Activated CD4-positive, alpha-beta T cell treated with anti-CD3 and anti-CD28 coated beads for 36 hours (primary cell): ENCODE data around the gene C2CD4B. TPM values are rescaled to one million over a fixed set of nuclear protein-coding genes. Genes with fewer than 3 reads are reported as not detected.

Source experiments
- ATAC-seq: fragments of 200-7000 bp; cut with Tn5 transposase; one replicate; pipeline ENCODE4 v1.10.0; 2021; ENCODE audit warnings: mild to moderate bottlenecking, moderate library complexity
- CTCF ChIA-PET: fragments of 350-600 bp; sonication (Branson Sonifier 250); formaldehyde crosslinking; loops from one replicate; lab custom pipeline; 2021; ENCODE audit warnings: antibody characterized with exemption; lab: Charles Lee
- POLR2A ChIA-PET: fragments of 350-600 bp; sonication (Branson Sonifier 250); formaldehyde crosslinking; loops from one replicate; lab custom pipeline; 2021; ENCODE audit warnings: antibody characterized with exemption, inconsistent platforms; lab: Charles Lee
- DNase-seq: peaks from one replicate; pipeline ENCODE4 v3.0.0-alpha.2; 2020
- H3K27ac Mint-ChIP-seq: one replicate; pipeline ENCODE4 v1.8.0; 2021; ENCODE audit warnings: mixed read lengths
- H3K27me3 Mint-ChIP-seq: one replicate; pipeline ENCODE4 v1.8.0; 2021; ENCODE audit warnings: mixed read lengths
- H3K36me3 Mint-ChIP-seq: one replicate; pipeline ENCODE4 v1.8.0; 2021; ENCODE audit warnings: low read depth, mixed read lengths
- H3K4me1 Mint-ChIP-seq: one replicate; pipeline ENCODE4 v1.8.0; 2021; ENCODE audit warnings: mixed read lengths
- H3K4me3 Mint-ChIP-seq: one replicate; pipeline ENCODE4 v1.8.0; 2021; ENCODE audit warnings: mild to moderate bottlenecking, moderate library complexity, mixed read lengths
- H3K9me3 Mint-ChIP-seq: one replicate; pipeline ENCODE4 v1.8.0; 2021; ENCODE audit warnings: low read depth, mixed read lengths
- intact Hi-C, 2 experiments: fragments of 100-400 bp; cut with DNase I in 1 of 2; cut with micrococcal nuclease in 1 of 2; formaldehyde crosslinking; loops; one replicate each; pipeline versions ENCODE4 v1.14.2 to v1.15.1; 2022 to 2024; cut with DNase I, micrococcal nuclease
- total RNA-seq, 2 experiments: library from RNA; stranded (reverse); gene quantifications; one replicate each; pipeline ENCODE4 v1.2.3, GENCODE V29; 2021

The C2CD4B gene
- total RNA-seq, 2 experiments from 2014 or later, result 0.19 to 0.37 TPM

DNA sequence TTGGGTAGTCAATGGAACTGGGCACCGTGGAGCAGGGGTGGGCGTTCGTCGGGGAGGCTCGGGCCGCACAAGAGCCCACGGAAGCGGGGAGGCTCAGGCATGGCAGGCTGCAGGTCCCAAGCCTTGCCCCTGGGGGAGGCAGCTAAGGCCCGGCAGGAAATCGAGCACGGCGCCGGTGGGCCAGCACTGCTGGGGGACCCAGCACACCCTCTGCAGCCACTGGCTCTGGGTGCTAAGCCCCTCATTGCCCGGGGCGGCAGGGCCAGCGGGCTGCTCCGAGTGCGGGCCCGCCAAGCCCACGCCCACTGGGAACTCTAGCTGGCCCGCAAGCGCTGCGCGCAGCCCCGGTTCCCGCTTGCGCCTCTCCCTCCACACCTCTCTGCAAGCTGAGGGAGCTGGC is 21.5 kb upstream of the C2CD4B start:
- H3K27ac Mint-ChIP-seq, result no peak overlapping the region
- peaks cover 9% of the 10 kb centered on the region for H3K27me3 Mint-ChIP-seq
- intact Hi-C loops, result no loop called here
- H3K36me3 Mint-ChIP-seq, result no peaks in the 10 kb centered on the region
- H3K9me3 Mint-ChIP-seq, result no peaks in the 10 kb centered on the region
- POLR2A ChIA-PET, result no interaction called here
- H3K4me3 Mint-ChIP-seq, result no peak overlapping the region
- no peak for ATAC-seq
- DNase-seq, result no peak
- no peaks in the 10 kb centered on the region for H3K4me1 Mint-ChIP-seq
- CTCF ChIA-PET, result no interaction called here

DNA sequence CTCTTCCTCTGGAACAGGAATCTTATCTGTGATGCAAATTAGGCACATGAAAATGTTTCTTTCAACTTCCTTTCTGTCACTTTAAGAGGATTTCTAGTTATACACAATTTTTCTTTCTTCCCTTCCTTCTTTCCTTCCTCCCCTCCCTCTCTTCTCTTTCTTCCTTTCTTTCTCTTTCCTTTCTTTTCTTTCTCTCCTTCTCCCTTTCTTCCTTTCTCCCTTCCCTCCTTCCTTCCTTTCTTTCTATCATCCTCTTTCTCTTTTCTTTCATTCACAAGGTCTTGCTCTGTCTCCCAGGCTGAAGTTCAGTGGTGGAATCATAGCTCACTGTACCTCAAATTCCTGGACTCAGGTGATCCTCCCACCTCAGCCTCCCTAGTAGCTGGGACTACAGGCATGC is 18.0 kb upstream of the C2CD4B start:
- CTCF ChIA-PET, result no interaction called here
- Mint-ChIP-seq H3K27me3 (peaks cover 6% of the 10 kb centered on the region), H3K36me3 (no peaks in the 10 kb centered on the region), H3K4me1 (no peaks in the 10 kb centered on the region), H3K9me3 (no peaks in the 10 kb centered on the region), H3K27ac (no peak overlapping the region), H3K4me3 (no peak overlapping the region)
- no peak for DNase-seq
- intact Hi-C loops, result no loop called here
- ATAC-seq, result no peak
- POLR2A ChIA-PET, result no interaction called here

DNA sequence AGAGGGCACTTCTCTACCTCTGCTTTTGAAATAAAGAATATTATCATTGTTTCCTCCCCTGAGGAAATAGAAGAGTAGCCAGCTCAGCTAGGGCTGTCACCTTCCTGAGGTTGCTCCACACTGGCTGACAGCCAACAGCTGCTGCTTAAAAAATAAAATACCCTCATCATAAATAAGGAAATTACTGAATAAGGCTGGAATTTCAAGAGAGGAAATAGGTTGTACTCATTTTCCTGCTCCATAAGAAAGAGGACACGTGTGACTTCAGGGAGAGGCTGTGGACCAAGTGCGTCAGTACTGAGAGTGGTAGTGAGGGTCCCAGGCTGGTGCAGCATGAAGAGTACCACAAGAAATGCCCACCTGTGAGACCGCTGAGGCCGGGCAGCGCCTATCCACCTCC is 8.1 kb upstream of the C2CD4B start:
- Mint-ChIP-seq H3K27me3 (peaks cover 22% of the 10 kb centered on the region), H3K36me3 (no peaks in the 10 kb centered on the region), H3K27ac (no peak overlapping the region), H3K4me3 (no peak overlapping the region), H3K4me1 (no peaks in the 10 kb centered on the region), H3K9me3 (no peaks in the 10 kb centered on the region)
- ChIA-PET CTCF (no interaction called here), POLR2A (no interaction called here)
- intact Hi-C loops, result no loop called here
- ATAC-seq, result no peak
- no peak for DNase-seq

DNA sequence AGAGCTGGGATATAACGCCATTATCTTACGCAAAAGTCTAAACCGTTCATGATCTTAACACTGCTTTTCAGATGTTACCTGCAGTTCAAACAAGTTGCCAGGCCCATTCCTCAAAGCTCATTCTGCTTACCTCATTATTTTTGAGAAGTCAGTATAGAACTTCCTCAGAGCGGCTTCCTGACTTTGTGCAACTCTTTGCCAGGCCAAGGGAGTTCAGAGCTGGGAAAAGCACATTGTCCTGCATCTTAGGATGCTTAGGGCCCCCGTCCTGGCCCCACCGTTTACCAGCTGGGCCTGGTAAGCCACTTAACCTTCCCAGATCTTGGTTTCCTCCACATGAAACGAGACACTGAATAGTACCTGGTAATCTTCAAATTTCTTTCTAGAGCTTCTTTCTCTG is 6.8 kb upstream of the C2CD4B start:
- intact Hi-C loops, result no loop called here
- H3K9me3 Mint-ChIP-seq, result no peaks in the 10 kb centered on the region
- POLR2A ChIA-PET, result no interaction called here
- H3K4me3 Mint-ChIP-seq, result no peak overlapping the region
- ATAC-seq (no peak), DNase-seq (no peak)
- H3K27ac Mint-ChIP-seq, result no peak overlapping the region
- no peaks in the 10 kb centered on the region for H3K4me1 Mint-ChIP-seq
- no peaks in the 10 kb centered on the region for H3K36me3 Mint-ChIP-seq
- CTCF ChIA-PET, result no interaction called here
- H3K27me3 Mint-ChIP-seq, result peaks cover 23% of the 10 kb centered on the region

DNA sequence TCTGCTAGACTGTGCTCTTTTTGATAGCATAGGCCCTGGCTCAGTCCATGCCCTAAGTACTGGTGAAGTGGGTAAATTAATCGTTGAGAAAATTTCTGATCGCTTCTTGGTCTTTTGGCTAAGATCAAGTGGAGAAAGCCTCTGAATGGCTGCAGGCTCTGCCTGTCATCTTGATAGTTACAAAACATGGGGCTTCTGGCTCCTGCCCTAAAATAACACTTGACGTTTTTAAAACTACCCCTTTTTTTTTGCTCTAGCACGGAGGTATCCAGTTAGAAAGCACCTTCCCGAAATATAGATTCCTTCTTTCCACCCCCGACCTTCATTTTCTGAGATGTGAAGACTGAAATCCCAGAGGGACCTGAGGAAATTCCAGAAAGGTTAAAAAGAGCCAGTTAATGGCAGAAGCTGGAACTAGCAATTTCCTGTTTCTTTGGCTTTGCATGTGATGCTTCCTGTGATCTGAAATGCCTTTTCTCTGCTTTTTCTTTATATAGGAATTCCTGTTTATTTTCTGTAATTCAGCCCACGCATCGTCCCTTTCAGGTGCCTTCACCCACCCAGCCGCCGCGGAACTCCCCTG is 799 bp upstream of the C2CD4B start:
- Mint-ChIP-seq H3K4me3 (no peak overlapping the region), H3K27ac (no peak overlapping the region), H3K27me3 (peaks cover 42% of the 10 kb centered on the region), H3K36me3 (no peaks in the 10 kb centered on the region), H3K4me1 (peaks cover 15% of the 10 kb centered on the region), H3K9me3 (no peaks in the 10 kb centered on the region)
- CTCF ChIA-PET, result interaction anchor here (1.0 kb wide), 1 partner anchor 99 kb away, joined by 4 read pairs; the partner anchor contains the start of gene C2CD4A
- DNase-seq, result no peak
- POLR2A ChIA-PET, result no interaction called here
- intact Hi-C loops, result loop anchor here in 1 of 2 experiments (2.0 kb wide), 1 partner anchor 99 kb away; the partner anchor contains the start of gene C2CD4A
- no peak for ATAC-seq

DNA sequence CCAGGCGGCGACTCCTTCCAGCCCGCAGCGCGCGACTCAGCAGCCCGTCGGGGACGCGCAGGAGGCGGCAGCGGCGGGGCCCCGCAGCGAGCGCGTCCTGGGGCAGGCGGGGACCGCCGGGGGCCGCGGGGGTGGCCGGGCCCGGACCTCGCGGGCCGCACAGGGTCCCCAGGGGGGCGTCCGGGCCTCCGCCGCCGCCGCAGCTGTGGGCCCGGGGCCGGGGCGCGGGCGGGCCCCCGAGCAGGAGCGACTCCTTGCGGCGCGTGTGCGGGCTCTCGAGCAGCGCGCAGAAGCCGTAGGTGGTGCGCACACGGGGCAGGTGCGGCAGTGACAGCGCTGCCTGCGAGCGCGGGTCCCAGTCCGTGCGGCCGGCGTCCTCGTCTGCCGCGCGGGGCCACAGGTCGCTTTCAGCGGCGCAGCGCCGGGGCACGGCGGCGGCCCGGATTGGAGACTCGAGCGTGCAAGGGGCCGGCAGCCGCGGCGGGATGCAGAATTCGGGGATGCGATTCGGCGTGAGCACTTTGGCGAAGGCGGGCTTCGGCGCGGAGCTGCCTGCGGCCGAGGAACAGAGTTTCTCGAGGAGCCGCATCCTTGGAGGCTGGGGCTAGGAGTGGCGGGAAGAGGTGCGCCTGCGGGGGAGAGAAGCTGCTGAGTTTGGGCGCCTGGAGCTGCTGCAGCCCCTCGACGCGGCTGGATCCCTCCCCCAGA is 535 bp downstream of the C2CD4B start:
- Mint-ChIP-seq H3K36me3 (no peaks in the 10 kb centered on the region), H3K27ac (no peak overlapping the region), H3K4me1 (peaks cover 15% of the 10 kb centered on the region), H3K4me3 (peak overlapping the region; percentile 69), H3K9me3 (no peaks in the 10 kb centered on the region), H3K27me3 (peaks cover 51% of the 10 kb centered on the region)
- ChIA-PET CTCF (interaction anchor here (0.7 to 1.0 kb wide), 3 partner anchors 40 to 97 kb away, joined by 3 to 4 read pairs (median 3); partner anchors contain the start of gene C2CD4A), POLR2A (interaction anchor here (0.6 kb wide), 1 partner anchor 10 kb away, joined by 4 read pairs; no protein-coding TSS in a partner anchor)
- intact Hi-C loops, result loop anchor here in 1 of 2 experiments (2.0 to 5.0 kb wide), 2 partner anchors 98 to 228 kb away; partner anchors contain the start of genes C2CD4A and TLN2
- DNase-seq (peak; percentile 38), ATAC-seq (peak; percentile 72)

DNA sequence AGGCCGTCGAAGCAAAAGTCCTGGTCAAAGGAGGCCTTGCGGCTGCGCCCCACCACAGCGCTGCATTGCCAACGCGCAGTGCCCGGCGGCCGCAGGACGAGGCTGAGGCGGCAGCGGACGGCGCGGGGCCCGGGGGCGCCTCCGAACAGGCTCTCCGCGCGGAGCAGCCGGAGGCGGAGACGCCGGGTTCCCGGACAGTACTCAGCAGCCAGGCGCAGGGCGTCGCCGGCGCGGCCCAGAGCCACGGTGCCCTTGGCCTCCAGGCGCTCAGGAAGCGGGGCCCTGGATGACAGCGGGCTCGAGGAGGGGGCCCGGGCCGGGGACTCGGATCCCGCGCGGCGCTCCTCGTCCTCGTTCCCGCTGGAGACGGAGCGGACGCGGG is 1.1 kb downstream of the C2CD4B start:
- no peaks in the 10 kb centered on the region for H3K36me3 Mint-ChIP-seq
- peaks cover 15% of the 10 kb centered on the region for H3K4me1 Mint-ChIP-seq
- DNase-seq (peak; percentile 34), ATAC-seq (peak; percentile 25)
- CTCF ChIA-PET, result no interaction called here
- H3K9me3 Mint-ChIP-seq, result no peaks in the 10 kb centered on the region
- no peak overlapping the region for H3K27ac Mint-ChIP-seq
- POLR2A ChIA-PET, result no interaction called here
- no peak overlapping the region for H3K4me3 Mint-ChIP-seq
- intact Hi-C loops, result loop anchor here in 1 of 2 experiments (2.0 to 5.0 kb wide), 2 partner anchors 97 to 228 kb away; partner anchors contain the start of genes C2CD4A and TLN2
- H3K27me3 Mint-ChIP-seq, result peaks cover 54% of the 10 kb centered on the region

DNA sequence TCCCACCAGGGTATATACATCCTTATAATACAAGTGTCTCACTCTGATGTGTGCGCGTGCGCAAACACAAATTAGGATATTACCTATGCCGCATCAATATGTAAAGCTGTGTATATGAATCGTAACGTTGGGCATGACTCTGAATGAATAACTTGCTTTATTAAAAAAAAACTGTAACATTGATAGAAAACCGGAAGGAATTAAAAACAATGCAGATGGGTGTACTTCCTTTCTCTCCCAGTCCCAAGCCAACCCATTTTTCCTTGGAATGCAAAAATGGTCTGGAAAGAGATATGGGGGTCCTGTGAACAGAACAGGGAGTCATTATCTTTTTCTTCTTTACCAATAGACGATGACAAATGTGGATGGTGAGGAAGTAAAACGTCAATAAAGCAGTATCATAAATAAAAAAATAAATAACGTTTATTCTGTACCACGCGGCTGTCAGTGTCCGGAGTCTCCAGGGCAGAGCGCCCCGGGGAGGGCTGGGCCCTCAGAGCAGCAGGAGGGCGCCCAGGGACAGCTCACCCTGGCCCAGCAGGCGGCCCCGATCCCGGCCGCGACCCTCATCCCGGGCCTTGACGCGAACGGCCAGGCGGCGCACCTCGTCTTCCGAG is 1.6 kb downstream of the C2CD4B start:
- ChIA-PET POLR2A (no interaction called here), CTCF (interaction anchor here (0.7 to 1.1 kb wide), 2 partner anchors 10 to 92 kb away, joined by 4 to 6 read pairs; no protein-coding TSS in a partner anchor)
- intact Hi-C loops, result loop anchor here in 1 of 2 experiments (2.0 to 5.0 kb wide), 2 partner anchors 97 to 229 kb away; partner anchors contain the start of genes C2CD4A and TLN2
- no peak overlapping the region for H3K4me3 Mint-ChIP-seq
- peaks cover 57% of the 10 kb centered on the region for H3K27me3 Mint-ChIP-seq
- no peak for DNase-seq
- H3K9me3 Mint-ChIP-seq, result no peaks in the 10 kb centered on the region
- ATAC-seq, result no peak
- H3K36me3 Mint-ChIP-seq, result no peaks in the 10 kb centered on the region
- no peak overlapping the region for H3K27ac Mint-ChIP-seq
- peaks cover 15% of the 10 kb centered on the region for H3K4me1 Mint-ChIP-seq

DNA sequence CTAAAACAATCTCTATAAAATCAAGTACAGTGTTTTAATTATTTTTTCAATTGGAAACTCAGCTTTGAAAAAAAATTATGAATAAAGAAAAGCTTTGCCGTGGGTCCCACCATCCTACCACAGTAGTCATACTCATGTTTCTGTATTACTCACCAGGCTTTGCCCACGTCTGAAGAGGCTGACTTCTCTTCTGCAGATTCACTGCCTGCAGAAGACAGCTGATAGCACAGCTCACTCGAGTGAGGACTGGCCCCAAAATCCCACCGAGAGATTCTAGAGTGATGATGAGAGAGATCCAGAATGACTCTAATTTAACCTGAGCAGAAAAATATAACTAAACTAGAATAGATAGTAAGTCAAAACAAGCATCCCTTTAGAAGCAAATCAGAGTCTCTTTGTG is 11.9 kb downstream of the C2CD4B start:
- ChIA-PET POLR2A (no interaction called here), CTCF (interaction anchor here (0.6 to 1.4 kb wide), 6 partner anchors 10 to 319 kb away, joined by 3 to 6 read pairs (median 3); partner anchors contain the start of gene C2CD4A)
- ATAC-seq (peak; percentile 98), DNase-seq (peak; percentile 69)
- intact Hi-C loops, result loop anchor here (1.0 to 5.0 kb wide), 3 partner anchors 34 to 42 kb away; no protein-coding TSS in a partner anchor
- Mint-ChIP-seq H3K27ac (peak overlapping the region; percentile 29), H3K36me3 (peaks cover 1% of the 10 kb centered on the region), H3K27me3 (peaks cover 18% of the 10 kb centered on the region), H3K4me3 (no peak overlapping the region), H3K9me3 (peaks cover 5% of the 10 kb centered on the region), H3K4me1 (peaks cover 35% of the 10 kb centered on the region)

DNA sequence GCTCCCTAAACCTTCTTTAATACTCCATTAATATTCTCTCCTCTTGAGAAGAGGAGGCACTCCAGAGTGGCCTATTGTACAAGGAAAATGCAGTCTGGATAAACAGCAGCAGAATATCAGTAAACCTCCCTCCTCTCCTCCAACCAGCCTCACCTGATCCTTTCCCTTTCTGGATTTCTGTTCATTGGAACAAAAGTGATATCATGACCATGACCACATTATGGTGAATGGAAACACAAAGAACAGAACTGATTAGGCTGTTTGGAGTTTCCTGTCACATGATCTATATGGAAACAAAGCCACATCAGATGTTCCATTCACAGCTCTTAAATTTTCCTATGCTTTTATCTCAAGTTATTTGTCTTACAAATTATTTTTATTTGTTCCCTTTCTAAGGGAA is 14.6 kb downstream of the C2CD4B start:
- H3K27ac Mint-ChIP-seq, result peak overlapping the region; percentile 17
- no peaks in the 10 kb centered on the region for H3K9me3 Mint-ChIP-seq
- peaks cover 35% of the 10 kb centered on the region for H3K4me1 Mint-ChIP-seq
- DNase-seq, result no peak
- peaks cover 8% of the 10 kb centered on the region for H3K27me3 Mint-ChIP-seq
- peak; percentile 41 for ATAC-seq
- no peaks in the 10 kb centered on the region for H3K36me3 Mint-ChIP-seq
- POLR2A ChIA-PET, result no interaction called here
- no peak overlapping the region for H3K4me3 Mint-ChIP-seq
- CTCF ChIA-PET, result interaction anchor here (1.7 kb wide), 1 partner anchor 25 kb away, joined by 4 read pairs; no protein-coding TSS in a partner anchor
- intact Hi-C loops, result loop anchor here (2.0 to 5.0 kb wide), 2 partner anchors 33 to 90 kb away; partner anchors contain the start of gene VPS13C (in 1 of the 2)

DNA sequence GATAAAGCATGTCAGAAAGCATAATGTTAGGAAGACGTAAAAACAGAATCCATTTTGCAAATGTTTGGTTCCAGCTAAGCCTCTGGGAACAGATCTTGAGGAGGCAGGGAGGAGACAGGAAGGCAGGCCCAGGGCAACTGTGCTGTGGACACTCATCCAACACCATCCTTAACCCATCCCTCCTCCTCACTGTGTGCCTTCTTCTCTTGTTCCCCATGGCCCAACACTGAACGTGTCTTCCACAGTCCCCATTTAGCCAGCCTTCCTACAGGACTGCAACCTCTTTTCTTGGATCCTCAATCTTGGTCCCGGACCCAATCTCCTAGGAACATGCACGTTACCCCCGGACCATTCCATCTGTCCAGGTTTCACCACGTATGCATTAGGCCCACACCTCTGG is 15.4 kb downstream of the C2CD4B start:
- Mint-ChIP-seq H3K27ac (peak overlapping the region; percentile 17), H3K4me3 (no peak overlapping the region), H3K4me1 (peaks cover 35% of the 10 kb centered on the region), H3K27me3 (peaks cover 3% of the 10 kb centered on the region), H3K36me3 (no peaks in the 10 kb centered on the region), H3K9me3 (no peaks in the 10 kb centered on the region)
- no peak for ATAC-seq
- CTCF ChIA-PET, result interaction anchor here (1.7 kb wide), 1 partner anchor 24 kb away, joined by 4 read pairs; no protein-coding TSS in a partner anchor
- intact Hi-C loops, result loop anchor here (2.0 to 10.0 kb wide), 3 partner anchors 32 to 275 kb away; partner anchors contain the start of gene VPS13C (in 1 of the 2)
- DNase-seq, result no peak
- POLR2A ChIA-PET, result no interaction called here
